ENCODE results near the gene EDC3.

GRCh38 chr15:74622758-74623157 is 73.1 kb downstream of the EDC3 start:
- TF ChIP-seq CTCF (IDR thresholded peaks at IDR 0.05; ENCODE audit: poor library complexity, severe bottlenecking) (no peak), MXI1 (conservative IDR thresholded peaks at IDR 0.05; ENCODE audit: poor library complexity, severe bottlenecking) (no peak), EZH2 (IDR thresholded peaks at IDR 0.05; ENCODE audit: borderline replicate concordance, insufficient read depth, low read length, poor library complexity, severe bottlenecking) (no peak), RAD21 (conservative IDR thresholded peaks at IDR 0.05) (no peak), POLR2AphosphoS5 (IDR thresholded peaks at IDR 0.05) (no peak)

All from neural cell (in vitro differentiated cells).